Superior temporal gyrus (tissue), 1 donor: ENCODE results near the gene ARL6IP6.

Experiments used
- DNase-seq: peaks from one replicate; pipeline ENCODE4 v3.0.0-alpha.2; 2016; ENCODE audit errors: extremely low spot score

Gene ARL6IP6

DNA sequence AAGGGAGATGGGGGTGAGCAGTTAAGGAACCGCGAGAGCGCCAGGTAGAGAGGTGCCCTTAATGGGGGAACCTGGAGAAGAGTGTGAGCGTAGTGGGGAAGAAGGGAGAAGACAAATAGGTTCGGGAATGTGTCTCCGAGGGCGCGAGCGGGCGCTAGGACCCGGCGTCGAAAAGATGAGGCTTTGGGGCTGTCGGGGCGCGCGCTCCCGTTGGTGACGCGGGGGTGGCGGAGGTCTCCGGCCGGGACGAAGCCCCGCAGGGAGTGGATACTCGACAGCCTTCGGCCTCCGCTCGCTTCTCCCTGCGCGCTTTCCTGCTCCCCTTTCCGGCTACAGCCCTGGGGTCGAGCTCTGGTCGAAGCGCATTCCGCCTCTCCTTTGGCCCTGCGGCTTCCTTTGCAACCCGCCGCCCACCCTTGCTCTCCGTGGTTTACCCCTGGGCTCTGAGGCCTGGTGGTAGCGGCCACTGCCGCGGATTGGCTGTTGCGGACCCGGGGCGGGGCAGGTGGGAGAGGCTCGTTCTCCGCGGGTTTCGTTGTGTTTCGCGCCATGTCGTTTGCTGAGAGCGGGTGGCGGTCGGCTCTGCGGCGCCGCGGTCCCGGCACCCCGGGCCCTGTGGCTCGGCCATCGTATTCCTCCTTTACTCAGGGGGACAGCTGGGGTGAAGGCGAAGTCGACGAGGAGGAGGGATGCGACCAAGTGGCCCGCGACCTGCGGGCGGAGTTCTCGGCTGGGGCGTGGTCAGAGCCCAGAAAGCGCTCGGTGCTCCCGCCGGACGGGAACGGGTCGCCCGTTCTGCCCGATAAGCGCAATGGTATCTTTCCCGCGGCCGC is at the start of gene ARL6IP6:
TSS of gene ARL6IP6 (plus strand) at position 545 of the 833 bp plus-strand sequence. CDS start at position 550, 5 bp downstream.
- DNase-seq: peak; percentile 96

DNA sequence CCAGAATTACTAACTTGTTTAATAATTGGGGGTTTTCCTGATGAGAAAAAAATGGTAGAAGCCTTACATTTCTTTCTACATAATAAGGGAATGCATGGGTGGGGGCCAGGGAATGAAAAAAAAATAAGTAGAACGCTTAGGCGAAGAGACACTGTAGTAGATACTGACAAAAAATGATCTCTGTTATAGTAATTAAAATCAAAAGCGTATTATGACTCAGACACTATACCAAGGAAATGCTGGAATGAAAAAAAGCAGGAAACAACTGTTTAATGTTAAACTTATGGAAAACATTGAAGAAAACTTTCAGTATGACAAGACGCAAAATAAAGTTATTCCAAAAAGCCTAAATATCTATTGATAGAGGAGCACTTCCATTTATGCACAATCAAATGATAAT is 44.1 kb upstream of the ARL6IP6 start:
- no peak for DNase-seq

DNA sequence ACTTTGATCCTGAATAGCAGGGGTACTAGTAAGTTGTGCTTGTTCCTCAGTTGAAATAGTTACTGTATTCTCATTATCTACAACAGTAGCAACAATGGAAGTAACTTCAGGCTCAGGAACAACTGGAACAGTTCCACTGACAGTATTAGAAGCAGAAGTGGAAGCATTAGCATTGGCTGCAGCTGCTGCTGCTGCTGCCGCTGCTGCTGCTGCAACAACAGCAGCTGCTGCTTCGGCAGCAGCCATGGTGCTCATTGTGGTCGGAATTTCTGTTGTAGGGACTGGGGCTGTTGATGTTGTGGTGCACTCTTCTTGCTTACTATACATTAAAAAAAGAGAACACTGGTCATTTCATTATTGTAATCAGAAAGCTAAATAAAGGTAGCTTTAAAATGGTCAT is 42.0 kb upstream of the ARL6IP6 start:
- no peak for DNase-seq

DNA sequence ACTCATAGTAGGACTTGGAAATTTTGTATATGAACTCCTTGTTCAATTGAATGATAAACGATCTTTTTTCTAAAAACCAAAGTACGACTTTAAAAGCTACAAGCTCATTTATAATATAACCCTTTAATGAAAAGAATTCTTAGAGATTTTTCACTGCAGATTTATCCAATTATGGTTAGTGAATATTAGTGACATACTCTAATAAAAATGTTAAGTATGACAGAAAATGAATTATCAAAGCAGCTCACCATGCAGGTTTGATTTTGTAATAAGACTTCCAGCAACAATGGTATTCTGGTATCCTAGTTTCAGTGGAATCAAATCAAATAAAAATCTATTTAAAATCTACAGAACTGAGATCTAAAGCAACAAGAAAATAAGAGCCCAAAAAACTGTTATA is 39.6 kb upstream of the ARL6IP6 start:
- DNase-seq: no peak

DNA sequence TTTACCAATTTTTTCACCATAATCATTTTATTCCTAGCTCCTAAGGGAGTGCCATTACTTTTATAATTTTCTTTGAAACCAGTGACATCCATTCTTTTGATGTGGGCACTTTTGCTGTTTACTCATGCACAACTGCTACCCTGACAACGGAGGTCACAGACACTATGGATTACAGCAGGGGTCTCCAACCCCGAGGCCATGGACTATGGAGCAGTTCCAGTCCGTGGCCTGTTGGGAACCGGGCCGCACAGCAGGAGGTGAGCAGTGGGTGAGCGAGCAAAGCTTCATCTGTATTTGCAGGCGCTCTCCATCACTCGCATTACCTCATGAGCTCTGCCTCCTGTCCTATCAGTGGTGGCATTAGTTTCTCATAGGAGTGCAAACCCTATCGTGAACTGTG is 35.8 kb upstream of the ARL6IP6 start:
- no peak for DNase-seq

DNA sequence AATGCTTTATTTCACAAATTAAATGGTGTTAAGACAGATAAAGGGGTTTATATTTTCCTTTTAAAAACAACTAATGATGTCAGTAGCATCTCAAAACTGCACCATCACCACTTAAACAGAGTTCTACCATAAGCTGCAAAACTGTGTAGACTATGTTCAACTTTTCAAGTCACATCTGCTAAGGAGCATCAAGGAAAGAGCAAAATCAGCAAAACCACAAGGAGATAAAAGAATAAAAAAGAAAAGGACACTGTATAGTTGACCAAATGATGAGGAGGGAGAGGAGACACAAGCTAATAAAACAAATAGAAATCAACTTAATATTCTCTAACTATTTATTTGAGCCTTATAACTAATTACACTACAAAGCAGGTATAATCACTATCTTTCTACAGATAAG is 35.0 kb upstream of the ARL6IP6 start:
- DNase-seq: no peak

DNA sequence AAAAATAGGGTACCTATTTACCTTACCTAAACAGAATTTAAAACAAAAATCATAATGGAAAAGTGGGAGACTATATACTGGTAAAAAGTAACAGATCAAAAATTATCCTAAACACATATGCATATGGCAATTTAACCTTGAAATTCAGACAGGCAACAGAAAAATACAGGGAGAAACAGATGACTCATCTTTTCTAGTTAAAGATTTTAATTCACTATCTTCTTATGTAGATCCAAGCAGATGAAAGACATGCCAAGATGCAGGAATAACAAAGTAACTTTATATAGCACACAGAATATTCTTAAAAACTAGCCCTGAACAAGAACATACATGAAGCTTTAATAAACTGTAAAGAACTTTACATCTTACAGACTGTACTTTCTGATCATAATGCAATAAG is 32.1 kb upstream of the ARL6IP6 start:
- peak; percentile 29 for DNase-seq

DNA sequence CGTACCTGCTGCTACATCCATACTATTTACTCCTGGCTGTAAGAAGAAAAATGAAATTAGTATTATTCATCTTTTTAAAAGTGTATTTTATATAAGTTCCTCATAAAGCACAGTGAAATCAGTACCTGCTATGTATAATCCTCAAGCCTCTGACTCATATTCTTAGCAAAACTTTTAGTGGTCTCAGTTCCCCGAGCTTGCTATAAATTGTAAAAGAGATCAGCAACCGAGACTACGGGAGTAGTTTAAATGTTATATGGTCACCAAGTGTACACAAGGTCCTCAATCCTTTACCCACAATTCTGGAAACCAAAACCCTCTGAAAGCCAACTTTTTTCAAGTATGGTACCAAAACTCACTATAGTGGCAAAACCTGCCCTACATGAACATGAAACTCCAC is 25.4 kb upstream of the ARL6IP6 start:
- no peak for DNase-seq

DNA sequence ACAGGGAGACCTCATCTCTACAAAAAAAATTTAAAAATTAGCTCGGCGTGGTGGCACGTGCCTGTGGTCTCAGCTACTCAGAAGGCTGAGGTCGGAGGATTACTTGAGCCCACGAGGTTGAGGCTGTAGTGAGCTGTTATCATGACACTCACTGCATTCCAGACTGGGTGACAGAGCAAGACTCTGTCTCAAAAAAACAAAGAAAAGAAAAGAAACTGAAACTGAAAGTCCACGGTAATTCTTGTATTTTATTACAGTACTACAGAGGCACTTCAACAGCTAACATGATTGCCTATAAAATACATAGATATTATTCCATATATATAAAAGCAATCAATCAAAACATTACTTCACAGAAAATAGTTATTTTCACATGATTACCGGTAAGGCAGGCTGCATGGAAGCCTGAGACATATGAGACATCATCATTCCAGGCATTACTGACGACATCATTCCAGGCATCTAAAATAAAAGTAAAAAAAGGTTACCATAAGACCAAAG is 24.2 kb upstream of the ARL6IP6 start:
- DNase-seq: no peak

DNA sequence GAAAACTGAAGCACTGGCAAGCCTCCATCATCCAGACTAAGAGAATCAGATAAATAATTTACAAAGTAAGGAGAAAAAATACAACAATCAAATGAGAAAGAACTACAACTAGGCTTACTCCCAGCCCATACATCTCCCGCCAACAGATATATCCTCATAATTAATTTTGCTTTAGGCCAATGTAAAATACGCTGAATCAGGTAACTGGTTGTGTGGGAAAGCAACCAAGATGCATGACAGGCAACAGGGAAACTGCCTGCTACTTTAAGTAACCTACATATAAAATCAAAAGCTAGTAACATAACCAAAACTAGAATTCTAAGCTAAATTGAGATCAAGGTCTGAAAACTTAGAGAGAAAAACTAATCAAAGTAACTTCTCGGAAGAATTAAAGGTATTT is 22.7 kb upstream of the ARL6IP6 start:
- no peak for DNase-seq

DNA sequence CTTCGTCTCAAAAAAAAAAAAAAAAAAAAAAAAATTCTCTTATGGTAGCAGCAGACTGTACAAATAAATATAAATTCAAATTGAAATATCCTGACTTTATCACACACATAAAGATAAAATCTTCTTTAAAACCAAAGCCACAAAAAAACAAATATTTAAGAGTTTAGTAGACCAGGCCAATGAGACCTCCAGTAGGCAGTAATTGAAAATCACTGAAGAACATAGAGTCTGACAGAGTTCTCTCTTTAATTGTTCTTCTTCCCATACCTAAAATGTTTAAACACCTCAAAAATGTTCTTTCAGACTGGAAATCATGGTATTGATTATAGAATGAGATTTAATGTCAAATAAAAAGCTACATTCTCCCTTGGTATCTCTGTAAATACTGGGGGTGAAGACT is 21.9 kb upstream of the ARL6IP6 start:
- no peak for DNase-seq

DNA sequence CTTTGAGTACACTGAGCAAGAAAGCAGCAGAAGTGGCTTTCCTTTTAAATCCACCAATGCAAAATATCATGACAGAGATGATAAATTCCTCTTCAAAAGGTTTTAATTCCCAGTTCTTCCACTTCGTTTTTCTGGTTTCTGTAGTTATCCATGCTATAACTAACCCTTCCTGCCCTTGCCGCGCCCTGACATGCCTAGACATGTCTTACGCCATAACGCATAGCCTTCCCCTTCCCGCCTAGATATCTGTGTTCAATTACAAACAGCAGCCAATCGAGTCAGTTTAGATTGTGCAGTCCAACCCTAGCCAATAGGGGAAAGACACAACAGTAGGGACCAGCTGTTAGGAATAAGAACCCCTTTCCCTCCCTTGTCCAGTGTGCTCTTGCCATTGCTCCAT is 17.2 kb upstream of the ARL6IP6 start:
- no peak for DNase-seq

DNA sequence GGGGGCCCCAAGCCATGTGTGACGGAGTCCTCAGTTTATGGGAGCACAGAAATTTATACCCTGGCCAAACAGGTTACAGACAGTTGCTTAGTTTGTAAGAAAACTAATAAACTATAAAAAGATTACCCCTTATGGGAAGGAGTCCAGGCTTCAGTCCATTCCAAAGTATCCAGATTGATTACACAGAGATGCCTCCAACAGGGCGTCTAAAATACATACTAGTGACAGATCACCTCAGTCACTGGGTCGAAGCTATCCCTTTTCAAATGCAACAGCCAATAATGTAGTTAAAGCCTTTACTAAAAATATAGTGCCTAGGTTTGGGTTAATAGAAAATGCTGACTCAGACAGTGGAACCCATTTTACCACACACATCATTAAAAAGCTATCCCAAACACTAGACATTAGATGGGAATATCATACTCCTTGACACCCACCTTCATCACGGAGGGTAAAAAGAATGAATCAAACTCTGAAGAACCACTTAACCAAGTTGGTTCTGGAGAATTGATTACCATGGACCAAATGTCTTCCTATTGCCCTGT is 11.9 kb upstream of the ARL6IP6 start:
- DNase-seq: no peak

DNA sequence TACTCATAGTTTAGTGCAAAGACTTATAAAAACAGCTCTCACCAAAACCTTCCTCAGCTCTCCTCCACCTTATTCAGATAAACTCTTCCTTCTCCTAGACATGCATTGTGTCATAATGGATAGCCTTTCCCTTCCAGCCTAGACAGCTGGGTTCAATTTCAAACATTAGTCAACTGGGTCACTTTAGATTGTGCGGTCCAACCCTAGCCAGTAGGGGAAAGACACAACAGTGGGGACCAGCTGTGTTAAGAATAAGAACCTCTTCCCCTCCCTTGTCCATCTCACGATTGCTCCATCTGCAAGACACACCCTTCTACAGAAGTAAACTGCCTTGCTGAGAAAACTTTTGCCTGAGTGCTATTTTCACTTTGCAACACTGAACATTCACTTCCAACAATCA is 9.7 kb upstream of the ARL6IP6 start:
- DNase-seq: no peak

DNA sequence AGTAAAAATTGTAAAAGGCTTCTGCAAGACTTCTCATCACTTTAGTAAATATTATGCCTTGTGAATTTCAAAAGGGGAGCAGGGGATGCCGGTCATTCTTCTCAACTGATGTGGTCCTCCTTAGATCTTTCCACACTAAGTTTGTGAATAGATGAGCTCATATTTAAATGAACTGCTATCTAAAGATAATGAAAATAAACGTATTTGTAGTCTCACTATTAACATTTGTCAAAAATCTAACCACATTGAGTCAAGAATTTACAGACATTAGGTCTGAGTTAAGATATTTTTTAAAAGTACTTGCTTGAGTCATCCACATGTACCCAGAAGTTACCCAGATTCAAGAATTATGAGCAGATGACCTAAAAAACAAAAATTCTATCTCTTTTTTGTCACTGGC is 7.7 kb upstream of the ARL6IP6 start:
- DNase-seq: no peak

DNA sequence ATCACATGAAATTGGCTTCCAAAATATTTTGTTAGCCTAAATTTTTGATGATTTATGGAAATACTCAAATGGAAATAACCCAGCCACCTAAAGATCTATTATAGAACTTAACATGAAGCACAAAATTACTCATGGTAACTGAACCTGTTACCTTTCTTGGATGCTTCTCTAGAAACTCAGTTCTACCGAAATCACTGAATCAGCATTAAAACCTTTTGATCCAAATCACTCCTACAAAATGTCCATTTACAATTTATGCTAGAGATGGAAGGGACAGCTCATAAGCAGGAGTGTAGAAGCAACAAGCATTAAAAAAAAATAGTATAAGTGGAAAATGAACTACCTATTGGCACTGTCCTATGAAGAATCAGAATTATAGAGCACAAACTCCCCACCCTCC is 3.3 kb upstream of the ARL6IP6 start:
- DNase-seq: no peak

DNA sequence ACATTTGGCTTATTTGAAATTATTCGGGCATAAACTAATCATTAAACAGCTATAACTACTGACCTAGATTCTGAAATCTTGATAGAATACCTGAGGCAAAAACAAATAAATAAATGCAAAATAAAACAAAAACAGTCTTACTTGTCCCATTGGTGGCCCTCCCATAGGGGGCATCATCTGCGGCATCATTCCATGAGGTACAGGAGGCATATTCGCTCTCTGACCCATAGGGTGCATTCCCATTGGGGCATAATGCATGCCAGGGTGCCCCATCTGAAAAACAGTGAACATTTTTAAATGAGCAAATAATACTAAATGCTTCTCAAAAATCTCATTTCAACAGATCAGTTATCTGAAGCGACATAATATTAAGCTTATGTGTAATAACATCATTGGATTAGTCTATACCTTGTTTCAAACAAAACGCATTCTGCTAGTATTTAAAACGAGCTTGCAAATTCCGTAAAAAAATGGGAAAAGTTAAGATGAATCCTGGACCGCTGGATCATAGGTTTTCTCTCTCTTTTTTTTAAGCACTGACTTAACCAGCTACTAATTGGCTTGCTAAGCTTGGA is 2.5 kb upstream of the ARL6IP6 start:
- DNase-seq: no peak

DNA sequence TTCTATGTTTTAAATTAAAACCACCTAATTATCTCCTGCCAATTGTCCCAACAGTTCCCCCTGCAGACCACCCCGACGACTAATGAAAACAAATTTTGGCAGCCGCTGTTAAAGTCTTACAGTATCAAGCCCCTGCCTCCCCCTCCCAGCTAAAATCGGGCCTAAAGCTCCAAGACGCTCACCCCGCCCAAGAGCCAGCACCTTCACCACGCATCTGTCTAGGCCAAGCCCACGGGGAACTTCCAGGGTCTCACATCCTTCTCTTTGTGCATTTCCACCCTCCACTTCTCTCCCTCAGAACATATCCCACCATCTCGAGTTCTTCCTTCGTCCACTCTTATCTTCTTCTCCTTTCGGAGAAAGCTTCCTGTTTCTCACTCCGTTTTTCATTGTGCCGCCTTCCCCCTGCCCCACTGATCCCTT is 1.6 kb upstream of the ARL6IP6 start:
- DNase-seq: no peak

DNA sequence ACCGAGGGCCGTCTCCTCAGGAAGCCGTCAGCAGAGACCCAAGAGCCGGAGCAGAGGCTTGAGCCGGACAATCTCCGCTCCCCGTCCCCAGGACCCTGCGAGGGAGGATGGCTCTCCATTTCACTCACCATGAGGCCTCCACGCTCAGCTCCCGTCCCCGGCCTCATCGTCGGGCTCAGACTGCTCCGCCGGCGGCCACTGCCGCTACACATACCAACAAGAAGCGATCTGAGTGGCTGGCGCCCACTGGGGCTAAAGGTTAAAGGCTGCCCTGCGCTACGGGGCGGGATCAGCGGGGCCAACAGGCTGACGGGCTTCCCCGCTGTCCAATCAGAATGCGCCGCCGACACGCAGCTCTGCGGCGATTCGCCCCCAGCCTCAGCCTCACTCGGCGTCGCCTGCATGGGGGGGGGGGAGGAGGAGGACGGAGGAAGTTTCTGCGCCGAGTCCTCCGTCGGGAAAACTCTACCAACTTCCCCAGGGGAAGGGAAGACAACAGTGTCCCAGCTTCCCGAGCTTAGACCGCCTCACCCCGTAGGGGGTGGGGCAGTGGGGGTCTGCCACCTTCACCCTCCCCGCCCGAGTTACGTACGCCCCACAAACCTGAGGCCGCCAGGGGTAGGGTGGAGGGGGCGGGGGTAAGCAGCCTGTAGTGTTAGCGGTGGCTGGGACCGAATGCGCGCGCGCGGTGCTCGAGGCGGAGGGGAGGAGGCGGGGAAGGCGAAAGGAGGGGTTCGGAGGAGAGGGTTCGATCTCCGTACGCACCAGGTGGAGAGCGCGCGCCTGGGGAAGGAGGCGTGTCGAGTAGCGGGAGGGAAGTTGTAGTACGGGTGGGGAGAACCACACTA is 968 bp upstream of the ARL6IP6 start, which contains the start of gene PRPF40A:
TSS of gene PRPF40A (minus strand) at position 234 of the 848 bp plus-strand sequence. CDS start at position 212, 22 bp downstream.
- DNase-seq: peak; percentile 99

DNA sequence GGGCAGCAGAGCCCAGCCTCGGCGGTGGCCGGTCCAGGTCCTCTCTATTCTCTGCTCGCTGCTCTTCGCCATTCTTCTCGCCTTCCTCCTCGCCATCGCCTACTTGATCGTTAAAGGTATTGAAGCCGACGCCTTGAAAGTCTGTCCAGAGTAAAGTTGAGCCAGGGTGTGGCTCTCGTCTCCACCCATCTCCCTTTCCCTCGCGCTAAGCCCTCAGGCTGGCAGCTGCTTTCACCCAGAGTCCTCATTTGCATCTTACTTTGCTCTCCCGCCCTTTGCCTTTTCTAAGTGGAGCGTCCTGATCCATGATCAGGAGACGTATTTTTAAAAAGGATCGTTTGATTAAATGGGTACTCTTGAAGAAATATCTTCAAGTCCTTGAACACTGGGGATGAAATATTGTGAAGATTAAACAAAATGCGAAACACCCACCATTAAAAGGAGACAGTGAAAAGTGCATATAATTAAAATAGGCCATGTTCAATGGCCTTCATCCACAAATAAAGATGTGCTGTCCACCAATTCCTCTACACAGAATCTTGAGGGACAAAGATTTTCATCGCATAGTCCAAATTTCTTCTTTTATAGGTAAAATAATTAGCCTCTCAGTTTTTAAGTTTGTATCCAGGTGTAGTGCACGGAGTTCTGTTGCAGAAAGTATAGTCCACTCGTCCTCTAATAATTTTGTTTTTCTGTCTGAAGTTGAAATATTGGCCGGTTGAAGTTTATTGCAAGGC is 657 bp downstream of the ARL6IP6 start:
- no peak for DNase-seq

DNA sequence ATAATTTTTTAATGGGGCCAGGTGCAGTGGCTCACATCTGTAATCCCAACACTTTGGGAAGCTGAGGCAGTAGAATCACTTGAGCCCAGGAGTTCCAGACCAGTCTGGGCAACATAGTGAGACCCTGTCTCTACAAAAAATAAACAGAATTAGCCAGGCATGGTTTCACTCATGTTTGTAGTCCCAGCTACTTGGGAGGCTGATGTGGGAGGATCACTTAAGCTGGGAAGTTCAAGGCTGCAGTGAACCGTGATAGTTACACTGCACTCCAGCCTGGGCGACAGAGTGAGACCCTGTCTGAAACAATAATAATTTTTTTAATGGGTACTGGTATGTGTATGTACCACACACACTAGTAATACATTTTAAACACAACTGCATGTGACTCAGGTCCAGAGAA is 2.4 kb downstream of the ARL6IP6 start:
- no peak for DNase-seq
